ENCODE measurements around the gene UQCRC2. TPM values are rescaled to one million over a fixed set of nuclear protein-coding genes. Genes with fewer than 3 reads are reported as not detected.

The UQCRC2 gene
- total RNA-seq, 4 donors from 2014 or later = 193 to 309 (median 286) TPM

- no peak overlapping the region for H3K27ac ChIP-seq
- no peak for DNase-seq
- no peaks in the 10 kb centered on the region for H3K9me3 ChIP-seq
- no peak overlapping the region for H3K4me3 ChIP-seq
- H3K4me1 ChIP-seq = no peaks in the 10 kb centered on the region
- TF ChIP-seq CTCF (IDR thresholded peaks at IDR 0.05) (no peak), POLR2A (IDR thresholded peaks at IDR 0.05) (no peak)
- H3K27me3 ChIP-seq = no peaks in the 10 kb centered on the region
- peaks cover 0 to 99% (median 0%) of the 10 kb centered on the region in 3 donors for H3K36me3 ChIP-seq
Measured at GRCh38 chr16:21964353-21964752, 11.2 kb downstream of the UQCRC2 start.

GRCh38 chr16:21971856-21972255, 18.7 kb downstream of the UQCRC2 start:
- Histone ChIP-seq H3K4me3 (no peak overlapping the region), H3K4me1 (no peaks in the 10 kb centered on the region), H3K36me3 (peaks cover 0 to 100% (median 3%) of the 10 kb centered on the region in 3 donors), H3K9me3 (no peaks in the 10 kb centered on the region), H3K27me3 (no peaks in the 10 kb centered on the region), H3K27ac (no peak overlapping the region)
- TF ChIP-seq CTCF (IDR thresholded peaks at IDR 0.05) (no peak), POLR2A (IDR thresholded peaks at IDR 0.05) (no peak)
- no peak for DNase-seq

- TF ChIP-seq POLR2A (IDR thresholded peaks at IDR 0.05) (no peak), CTCF (IDR thresholded peaks at IDR 0.05) (no peak)
- no peak overlapping the region for H3K27ac ChIP-seq
- H3K9me3 ChIP-seq = no peaks in the 10 kb centered on the region
- H3K36me3 ChIP-seq = peaks cover 0 to 100% (median 3%) of the 10 kb centered on the region in 3 donors
- no peaks in the 10 kb centered on the region for H3K4me1 ChIP-seq
- H3K4me3 ChIP-seq = no peak overlapping the region
- H3K27me3 ChIP-seq = no peaks in the 10 kb centered on the region
- no peak for DNase-seq
Measured at GRCh38 chr16:21973945-21974344, 20.8 kb downstream of the UQCRC2 start.

- Histone ChIP-seq H3K4me3 (no peak overlapping the region), H3K36me3 (peaks cover 0 to 94% (median 11%) of the 10 kb centered on the region in 3 donors), H3K27me3 (no peaks in the 10 kb centered on the region), H3K4me1 (no peaks in the 10 kb centered on the region), H3K9me3 (no peaks in the 10 kb centered on the region), H3K27ac (no peak overlapping the region)
- DNase-seq = no peak
- TF ChIP-seq CTCF (IDR thresholded peaks at IDR 0.05) (no peak), POLR2A (IDR thresholded peaks at IDR 0.05) (no peak)
Measured at GRCh38 chr16:21980032-21980431, 26.9 kb downstream of the UQCRC2 start.

- Histone ChIP-seq H3K9me3 (no peaks in the 10 kb centered on the region), H3K27me3 (no peaks in the 10 kb centered on the region), H3K27ac (no peak overlapping the region), H3K36me3 (peaks cover 0 to 73% (median 8%) of the 10 kb centered on the region in 3 donors), H3K4me3 (no peak overlapping the region), H3K4me1 (no peaks in the 10 kb centered on the region)
- no peak for DNase-seq
- TF ChIP-seq CTCF (IDR thresholded peaks at IDR 0.05) (no peak), POLR2A (IDR thresholded peaks at IDR 0.05) (no peak)
Measured at GRCh38 chr16:21982108-21982507, 28.9 kb downstream of the UQCRC2 start.

GRCh38 chr16:21984062-21984461, 30.9 kb downstream of the UQCRC2 start:
- H3K36me3 ChIP-seq = peaks cover 0 to 53% (median 8%) of the 10 kb centered on the region in 3 donors

More at GRCh38 chr16:21984062-21984461, 30.9 kb downstream of the UQCRC2 start:
- Histone ChIP-seq H3K27me3 (no peaks in the 10 kb centered on the region), H3K4me3 (no peak overlapping the region), H3K27ac (no peak overlapping the region), H3K4me1 (no peaks in the 10 kb centered on the region), H3K9me3 (no peaks in the 10 kb centered on the region)
- TF ChIP-seq CTCF (IDR thresholded peaks at IDR 0.05) = no peak
- TF ChIP-seq POLR2A (IDR thresholded peaks at IDR 0.05) = no peak
- DNase-seq = no peak
